HTERT RPE-1 (cell line): ENCODE data around the gene ZNF688.

ENCODE experiments used
- in situ Hi-C: fragments of 300-500 bp; cut with MboI; formaldehyde crosslinking; loops from 4 replicates; pipeline ENCODE4 v1.14.3; 2020; ENCODE audit warnings: low sequenced_read_pairs

Gene ZNF688

DNA sequence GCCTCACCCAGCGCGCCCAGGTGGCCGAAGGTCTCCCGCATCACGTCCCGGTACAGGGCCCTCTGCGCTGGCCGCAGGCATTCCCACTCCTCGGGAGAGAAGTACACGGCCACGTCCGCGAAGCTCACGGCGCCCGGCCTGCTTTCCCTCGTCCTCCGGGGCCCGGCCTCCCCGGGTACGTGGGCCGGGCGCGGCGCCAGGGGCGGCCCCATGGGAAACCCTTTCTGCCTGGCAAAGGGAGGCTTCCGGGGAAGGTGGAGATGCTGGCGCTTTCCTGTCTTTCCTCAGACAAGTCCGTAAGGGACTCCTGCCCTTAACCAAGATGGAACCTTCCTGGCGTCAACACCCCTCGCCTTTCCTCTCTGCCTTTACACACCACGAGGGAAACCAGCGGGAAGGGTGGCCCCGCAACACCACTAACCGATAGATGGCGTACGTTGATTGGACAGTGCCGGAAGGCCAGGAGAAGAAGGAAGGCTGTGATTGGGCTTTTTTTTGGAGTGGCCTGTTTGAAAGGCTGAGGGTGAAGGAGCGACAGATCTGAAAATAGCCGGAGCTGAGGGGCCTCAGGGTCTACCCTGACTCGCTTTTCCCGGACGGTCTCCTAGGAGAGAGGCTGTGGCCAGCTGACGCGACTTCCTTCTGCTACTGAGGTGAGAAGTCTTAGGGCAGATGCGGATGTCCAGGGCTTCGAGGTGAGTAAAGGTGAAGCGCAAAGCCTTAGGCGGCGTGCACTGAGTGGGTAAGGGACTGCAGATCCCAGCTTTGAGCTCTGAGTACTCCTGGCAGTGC, 14.1 kb upstream of the ZNF688 start, which contains the start of gene ZNF785:
Gene ZNF785, minus strand, starts transcription at position 298 of the 792 bp plus-strand sequence. Its CDS starts 86 bp downstream, at position 212.
- in situ Hi-C loops, result no loop called here

DNA sequence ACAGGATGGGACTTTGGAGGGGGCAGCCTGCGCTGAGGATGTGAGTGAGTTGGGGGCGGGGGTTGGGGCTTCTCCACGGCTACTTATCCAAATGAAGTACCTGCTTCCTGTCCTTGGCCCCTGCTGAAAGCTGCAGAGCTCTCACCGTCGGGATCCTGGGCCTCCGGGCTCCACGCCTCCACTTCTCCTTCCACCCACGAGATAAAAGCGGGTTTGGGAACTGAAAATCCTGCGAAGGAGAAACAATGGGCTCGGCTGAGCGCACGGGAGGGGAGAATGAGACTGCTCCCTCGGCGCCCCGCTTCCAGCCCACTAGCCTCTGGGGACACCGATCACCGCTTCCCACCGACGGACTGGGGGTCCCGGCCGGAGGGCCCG, 13.5 kb upstream of the ZNF688 start:
- in situ Hi-C loops, result no loop called here

DNA sequence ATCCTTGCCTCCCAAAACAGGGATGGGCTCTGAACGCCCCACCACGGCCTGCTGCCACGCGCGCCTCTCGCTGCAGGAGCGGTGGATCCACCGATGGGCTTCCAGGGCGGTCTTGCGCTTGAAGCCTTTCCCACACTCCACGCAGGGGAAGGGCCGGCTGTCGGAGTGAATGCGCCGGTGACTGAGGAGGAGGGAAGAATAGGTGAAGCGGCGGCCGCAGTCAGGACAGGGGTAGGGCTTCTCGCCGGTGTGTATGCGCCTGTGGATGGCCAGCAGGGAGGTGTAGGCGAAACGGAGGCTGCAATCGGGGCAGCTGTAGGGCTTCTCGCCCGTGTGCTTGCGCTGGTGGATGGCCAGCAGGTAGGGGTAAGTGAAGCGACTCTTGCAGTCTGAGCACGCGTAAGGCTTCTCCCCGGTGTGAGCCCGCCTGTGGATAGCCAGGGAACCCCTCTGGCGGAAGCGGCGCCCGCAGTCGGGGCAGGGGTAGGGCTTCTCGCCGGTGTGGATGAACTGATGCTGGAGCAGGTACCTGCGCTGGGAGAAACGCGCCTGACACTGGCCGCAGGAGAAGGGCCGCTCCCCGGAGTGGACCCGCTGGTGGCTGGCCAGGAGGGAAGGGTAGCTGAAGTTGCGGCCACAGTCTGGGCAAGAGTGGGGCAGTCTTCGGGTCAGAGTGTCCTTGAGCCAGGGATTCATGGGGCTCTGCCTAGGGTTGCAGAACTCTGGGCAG, 11.3 kb upstream of the ZNF688 start:
- in situ Hi-C loops, result no loop called here

DNA sequence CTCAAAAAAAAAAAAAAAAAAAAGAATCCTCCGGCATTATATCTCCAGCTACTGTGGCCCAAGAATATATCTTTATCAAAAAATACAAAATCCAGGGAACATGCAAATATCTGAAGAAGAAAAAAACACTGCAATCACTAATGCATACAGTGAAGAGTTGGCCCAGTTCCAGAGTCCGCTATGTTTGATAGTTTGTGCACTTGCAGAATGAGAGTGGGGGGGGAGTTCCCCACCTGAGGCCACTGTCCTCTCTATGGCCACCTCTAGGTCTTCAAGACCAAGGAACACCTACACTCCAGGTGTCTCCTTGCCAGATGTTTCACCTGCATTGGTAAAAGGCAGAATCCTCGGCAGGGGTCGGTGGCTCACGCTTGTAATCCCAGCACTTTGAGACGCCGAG, 9.9 kb upstream of the ZNF688 start:
- in situ Hi-C loops, result no loop called here

DNA sequence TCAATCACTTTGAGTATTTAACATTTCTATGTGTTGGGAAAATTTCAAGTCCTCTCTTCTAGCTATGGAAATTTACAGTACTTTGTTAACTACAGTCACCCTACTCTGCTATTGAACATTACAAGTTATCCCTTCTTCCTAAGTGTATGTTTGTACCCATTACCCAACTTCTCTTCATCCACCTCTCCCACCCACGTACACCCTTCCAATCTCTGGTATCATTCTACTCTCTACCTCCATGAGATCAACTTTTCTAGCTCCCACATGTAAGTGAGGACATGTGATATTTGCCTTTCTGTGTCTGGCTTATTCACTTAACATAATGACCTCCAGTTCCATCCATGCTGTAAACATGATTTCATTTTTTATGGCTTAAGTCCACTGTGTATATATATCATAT, 3.2 kb upstream of the ZNF688 start:
- in situ Hi-C loops, result no loop called here

DNA sequence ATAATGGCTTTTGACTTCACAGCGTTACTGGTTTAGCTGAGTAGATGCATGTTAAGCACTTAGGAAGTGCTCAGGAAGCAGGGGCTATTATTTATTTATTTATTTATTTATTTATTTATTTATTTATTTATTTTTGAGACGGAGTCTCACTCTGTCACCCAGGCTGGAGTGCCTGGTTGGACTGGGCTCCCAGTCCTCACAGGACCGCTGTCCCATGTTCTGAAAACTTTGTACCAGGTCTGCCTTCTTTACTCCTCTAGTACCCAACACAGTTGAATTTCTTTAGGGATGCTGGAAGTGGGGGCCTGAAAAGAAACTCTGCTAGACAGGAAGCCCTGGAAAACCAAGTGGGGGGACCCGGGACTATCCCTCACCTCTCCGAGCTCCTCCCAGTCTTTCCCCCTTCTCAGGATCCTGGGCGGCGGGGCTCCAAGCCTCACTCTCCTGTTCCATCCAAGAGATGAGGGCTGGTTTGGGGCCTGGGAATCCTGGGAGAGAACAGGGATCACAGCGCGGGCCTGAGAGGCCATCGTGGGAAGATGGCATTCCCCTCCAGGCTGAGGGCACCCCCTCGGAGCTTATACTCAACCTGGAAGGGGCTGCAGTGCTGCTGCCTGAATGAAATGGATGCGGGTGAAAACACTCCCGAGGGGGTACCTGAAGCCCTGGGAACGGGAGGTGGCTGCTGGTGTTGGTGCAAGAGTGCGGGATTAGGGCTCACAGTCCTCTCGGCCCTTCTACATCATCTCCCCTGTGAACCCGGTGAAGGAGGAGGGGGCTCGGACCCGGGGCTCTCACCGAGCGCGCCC, 674 bp downstream of the ZNF688 start:
- in situ Hi-C loops, result no loop called here

DNA sequence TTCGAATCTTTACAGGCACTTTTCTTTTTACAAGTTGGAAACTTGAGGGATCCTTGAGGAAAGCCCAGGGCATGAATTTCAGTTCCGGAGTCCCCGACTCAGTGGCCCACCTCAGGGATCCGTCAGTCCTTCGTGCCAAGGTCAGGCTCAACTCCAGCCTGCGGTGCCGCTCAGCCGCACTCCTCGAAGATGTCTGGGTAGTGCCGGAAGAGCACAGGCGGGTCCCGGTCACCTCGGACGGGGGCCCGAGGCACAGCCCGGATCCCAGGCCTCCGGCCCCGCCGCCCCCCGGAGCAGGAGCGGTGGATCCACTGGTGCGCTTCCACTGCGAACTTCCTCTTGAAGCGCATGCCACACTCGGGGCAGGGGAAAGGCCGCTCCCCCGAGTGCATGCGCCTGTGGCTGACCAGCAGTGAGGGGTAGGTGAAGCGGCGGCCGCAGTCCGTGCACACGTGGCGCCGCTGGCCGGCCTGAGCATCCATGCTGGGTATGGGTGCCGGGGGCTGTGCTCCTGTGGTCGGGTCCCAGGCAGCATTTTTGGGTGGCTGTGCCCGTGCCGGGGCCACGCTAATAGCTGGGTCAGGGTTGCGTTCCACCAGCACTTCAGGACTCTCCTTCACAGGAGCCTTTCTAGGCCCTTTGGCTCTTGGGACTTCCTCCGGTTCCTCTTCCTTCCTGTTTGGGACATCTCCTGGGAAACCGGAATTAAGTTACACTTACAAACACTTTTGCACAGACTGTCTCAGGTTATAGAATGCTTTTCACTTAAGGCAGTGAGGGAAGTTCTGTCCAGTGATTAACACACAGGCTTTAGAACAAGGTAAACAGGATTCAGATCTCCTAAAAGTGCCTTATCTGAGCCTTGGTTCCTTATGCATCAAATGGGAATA, 1.5 kb downstream of the ZNF688 start:
- in situ Hi-C loops, result no loop called here

DNA sequence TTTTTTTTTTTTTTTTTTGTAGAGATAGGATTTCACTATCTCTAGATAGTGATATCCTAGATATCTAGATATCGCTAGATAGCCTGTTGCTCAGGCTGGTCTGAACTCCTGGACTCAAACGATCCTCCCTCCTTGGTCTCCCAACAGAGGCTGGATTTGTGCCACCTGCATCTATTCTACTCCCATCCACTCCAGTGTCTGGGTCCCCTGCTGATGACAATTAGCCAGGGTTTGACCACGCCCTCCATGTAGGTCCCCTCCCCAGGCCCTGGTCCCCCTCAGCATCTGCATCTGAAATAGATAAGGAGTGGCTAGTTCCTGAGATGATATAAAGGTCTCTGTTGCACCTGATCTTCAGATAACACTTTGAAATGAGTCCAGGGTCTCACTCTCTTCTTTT, 2.2 kb downstream of the ZNF688 start:
- in situ Hi-C loops, result no loop called here

DNA sequence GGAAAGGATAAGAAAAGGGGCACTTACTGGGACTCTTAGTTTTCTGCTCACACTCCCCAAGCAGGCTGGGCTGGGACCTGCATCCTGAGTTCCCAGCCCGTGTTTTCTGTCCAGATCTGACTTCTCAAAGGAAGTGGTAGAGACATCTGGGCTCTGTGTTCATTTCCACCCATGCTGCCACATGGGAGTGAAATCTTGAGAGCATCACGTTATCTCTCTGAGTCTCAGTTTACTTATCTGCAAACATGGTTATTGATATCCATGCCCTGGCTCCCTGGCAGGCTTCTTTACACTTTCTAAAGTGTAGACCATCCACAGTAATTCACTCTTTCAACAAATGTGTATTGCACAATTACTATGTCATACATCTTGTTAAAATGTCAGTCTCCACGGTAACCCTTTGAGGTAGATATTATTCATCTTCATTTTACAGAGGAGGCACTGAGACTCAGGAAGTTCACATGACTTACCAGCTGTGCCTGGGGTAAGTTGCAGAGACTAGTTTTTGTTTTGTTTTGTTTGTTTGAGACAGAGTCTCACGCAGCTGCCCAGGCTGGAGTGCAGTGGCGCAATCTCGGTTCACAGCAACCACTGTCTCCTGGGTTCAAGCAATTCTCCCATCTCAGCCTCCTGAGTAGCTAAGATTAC, 3.4 kb downstream of the ZNF688 start:
- in situ Hi-C loops, result no loop called here

DNA sequence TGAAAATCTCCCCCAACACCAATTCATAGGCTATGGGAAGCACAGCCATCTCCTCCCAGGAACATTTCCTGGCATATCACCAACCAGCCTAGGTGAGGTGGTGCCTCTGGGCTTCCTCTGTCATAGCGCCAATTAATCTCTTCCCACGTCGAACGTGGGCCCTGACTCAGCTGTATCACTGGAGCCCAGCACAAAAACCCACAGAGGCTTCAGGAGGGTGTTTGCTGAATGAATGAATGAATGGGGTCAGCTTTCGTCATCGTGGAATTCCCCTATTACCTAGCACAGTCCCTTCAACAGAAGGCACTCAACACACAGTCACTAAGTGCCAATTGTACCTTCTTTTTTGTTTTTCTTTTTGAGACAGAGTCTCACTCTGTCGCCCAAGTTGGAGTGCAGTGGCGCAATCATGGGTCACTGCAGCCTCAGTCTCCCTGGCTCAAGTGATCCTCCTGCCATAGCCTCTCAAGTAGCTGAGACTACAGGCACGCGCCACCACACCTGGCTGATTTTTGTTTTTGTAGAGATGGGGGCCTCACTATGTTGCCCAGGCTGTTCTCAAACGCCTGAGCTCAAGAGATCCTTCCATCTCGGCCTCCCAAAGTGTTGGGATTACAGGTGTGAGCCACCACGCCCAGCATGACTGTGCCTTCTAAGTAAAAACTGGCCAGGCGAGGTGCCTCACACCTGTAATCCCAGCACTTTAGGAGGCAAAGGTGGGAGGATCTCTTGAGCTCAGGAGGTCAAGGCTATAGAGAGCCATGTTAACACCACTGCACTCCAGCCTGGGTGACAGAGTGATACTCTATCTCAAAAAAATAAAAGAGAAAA, 4.1 kb downstream of the ZNF688 start:
- in situ Hi-C loops, result no loop called here

DNA sequence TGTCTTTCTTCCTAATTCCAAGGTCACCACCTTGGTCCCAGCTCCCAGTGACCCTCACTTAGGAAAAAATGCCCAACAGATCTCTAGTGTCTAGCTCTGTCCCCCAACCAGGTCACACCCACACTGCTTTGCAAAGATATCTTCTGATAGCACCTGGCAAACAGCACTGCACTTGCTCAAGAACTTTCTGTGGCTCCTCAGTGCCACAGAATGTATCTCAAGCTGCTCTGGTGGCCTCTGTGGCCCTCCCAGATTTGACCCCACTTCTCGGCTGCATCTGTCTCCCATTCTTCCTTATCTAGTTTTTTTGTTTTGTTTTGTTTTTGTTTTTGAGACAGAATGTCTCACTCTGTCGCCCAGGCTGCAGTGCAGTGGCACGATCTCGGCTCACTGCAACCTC, 5.0 kb downstream of the ZNF688 start:
- in situ Hi-C loops, result no loop called here

DNA sequence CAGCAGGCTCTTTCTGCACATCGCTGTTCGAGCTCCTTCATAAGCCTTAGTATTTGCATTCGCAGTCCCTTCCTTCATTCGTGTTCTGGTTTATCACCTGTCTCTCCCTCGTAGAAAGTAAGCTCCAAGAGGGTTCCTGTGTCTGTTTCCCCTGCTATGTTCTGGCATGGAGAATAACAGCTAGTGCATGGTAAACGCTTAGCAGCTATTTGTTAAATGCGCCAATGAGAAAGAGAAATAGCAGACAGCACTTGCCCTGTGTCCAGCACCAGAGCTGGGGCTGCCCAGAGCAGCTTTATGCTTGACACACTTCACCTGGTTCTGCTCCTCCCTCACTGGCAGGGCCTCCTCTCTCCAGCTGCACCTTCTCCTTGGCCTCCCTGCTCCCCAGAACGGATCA, 5.5 kb downstream of the ZNF688 start:
- in situ Hi-C loops, result no loop called here

DNA sequence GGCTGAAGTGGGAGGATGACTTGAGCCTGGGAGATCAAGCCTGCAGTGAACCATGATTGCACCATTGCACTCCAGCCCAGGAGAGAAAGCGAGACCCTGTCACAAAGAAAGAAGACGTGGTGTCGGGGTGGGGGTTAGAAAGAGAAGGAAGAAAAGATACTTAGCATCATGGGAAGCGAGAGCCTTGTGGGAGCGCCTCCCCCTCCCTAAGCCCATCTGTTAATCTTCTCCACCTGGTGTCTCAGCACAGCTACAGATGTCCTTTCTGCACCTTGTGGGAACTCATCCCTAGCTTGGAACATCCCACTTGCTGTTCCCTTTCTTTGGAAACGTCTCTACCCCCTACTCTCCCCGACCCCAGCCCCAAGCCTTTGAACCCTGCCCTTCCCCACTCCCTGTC, 6.0 kb downstream of the ZNF688 start:
- in situ Hi-C loops, result no loop called here

DNA sequence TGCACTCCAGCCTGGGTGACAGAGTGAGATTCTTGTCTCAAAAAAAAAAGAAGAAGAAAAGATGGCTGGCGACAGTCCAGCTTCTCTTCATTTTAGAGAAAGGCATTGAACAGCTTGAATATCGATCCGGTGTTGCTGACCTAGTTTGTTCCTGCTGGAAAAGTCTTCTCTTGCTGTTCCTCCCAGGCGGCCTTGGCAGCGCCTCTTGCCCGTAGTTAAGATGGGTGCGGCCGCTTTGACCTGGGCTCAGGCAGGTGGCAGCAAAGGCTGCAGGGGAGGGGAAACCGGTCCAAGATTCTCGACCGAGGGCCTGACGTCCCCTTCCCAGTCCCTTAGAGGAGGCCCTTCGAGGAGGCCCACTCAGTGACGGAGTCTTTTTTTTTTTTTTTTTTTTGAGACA, 9.5 kb downstream of the ZNF688 start:
- in situ Hi-C loops, result no loop called here

DNA sequence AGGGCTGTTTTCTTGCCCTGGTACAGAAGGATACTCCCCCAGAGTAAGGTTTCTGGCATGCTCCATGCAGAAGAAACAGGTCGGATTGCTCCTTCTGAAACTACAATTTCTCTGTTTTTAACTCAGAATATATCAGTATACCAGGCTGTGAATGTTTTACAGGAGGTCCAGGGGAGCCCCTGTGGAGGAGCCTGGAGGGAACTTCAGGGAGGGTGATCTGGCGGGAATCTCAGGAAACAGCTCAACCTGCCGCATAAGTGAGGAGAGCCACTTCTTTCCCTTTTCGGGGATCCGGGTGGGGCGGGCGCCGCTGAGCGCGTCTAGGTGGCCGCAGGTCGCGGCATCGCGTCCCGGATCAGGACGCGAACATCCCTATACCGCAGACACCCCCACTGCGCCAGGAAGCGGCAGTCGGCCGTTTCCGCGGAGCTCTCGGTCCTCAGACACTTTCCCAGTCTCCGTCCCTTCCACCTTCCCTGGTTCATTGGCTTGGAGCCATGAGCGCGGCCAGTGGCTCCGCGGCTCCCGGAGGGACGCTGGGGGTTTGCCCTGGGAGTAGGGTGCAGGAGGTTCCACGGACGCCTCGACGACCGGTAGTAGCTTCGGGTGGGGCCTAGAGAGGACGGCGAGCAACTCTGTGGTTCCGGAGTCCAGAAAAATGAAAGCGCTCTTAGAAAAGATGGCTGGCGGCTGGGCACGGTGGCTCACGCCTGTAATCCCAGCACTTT, 10.3 kb downstream of the ZNF688 start:
- in situ Hi-C loops, result no loop called here

DNA sequence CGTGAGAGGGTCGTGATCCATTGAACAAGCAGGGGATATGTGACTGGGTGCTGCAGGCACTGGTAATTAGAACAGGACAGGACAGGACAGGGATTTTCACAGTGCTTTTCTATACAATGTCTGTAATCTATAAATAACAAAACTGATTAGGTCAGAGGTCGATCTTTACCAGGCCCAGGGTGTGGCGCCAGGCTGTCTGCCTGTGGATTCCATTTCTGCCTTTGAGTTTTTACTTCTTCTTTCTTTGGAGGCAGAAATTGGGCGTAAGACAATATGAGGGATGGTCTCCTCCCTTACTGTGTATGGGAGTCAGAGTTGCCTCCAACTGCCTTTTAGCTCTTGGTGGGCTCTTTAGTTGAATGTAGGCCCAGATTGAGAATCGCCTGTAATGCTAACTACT, 11.8 kb downstream of the ZNF688 start:
- in situ Hi-C loops, result no loop called here

DNA sequence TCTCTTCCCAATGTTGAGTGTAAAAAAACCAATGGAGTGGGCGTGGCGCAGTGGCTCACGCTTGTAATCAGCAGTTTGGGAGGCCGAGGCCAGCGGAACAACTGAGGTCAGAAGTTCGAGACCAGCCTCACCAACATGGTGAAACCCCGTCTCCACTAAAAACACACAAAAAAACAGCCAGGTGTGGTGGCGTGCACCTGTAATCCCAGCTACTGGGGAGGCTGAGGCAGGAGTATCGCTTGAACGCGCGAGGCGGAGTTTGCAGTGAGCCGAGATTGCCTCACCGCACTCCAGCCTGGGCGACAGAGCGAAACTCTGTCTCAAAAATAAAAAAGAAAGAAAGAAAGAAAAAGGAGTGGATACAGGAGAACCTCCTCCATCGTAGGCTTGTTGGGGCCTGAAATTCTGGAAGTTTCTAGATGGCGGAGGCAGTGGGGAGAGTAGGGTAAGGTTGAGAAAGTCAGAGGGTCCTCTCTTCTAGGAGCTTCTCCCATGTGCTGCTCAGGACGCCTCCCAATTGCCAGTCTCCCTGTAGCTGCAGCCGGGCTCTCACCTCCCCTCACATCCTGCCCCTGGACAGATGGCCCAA, 12.6 kb downstream of the ZNF688 start:
- in situ Hi-C loops, result no loop called here
